ENCODE measurements around the gene NDUFAF8. TPM values are rescaled to one million over a fixed set of nuclear protein-coding genes. Genes with fewer than 3 reads are reported as not detected.

The NDUFAF8 gene
- total RNA-seq, 3 donors from 2014 or later (not counting 1 experiment from before 2014, with no cell fraction given), result 28.6 to 36.4 (median 34.9) TPM

Other genes starting within 250 kb of the NDUFAF8 start
- gene CHMP6, start 247.5 kb upstream of the NDUFAF8 start, total RNA-seq, result 10 to 100 TPM; 26.8 to 33.3 (median 33.0) TPM
- gene BAIAP2, start 204.2 kb upstream of the NDUFAF8 start, total RNA-seq, result 10 to 100 TPM in 2 of 3 donors, 1 to 10 TPM in 1; 6.7 to 12.3 (median 10.4) TPM
- not detected for gene PVALEF, start 73.8 kb upstream of the NDUFAF8 start, total RNA-seq
- 10 to 100 TPM in 2 of 3 donors, 1 to 10 TPM in 1; 8.5 to 13.7 (median 10.4) TPM for gene AATK, start 73.1 kb upstream of the NDUFAF8 start, total RNA-seq
- gene CEP131, start 16.4 kb upstream of the NDUFAF8 start, total RNA-seq, result 10 to 100 TPM in 2 of 3 donors, 1 to 10 TPM in 1; 9.9 to 11.4 (median 10.0) TPM
- 100 to 1,000 TPM in 2 of 3 donors, 10 to 100 TPM in 1; 89.8 to 137 (median 126) TPM for gene TEPSIN, start 263 bp upstream of the NDUFAF8 start, total RNA-seq
- gene SLC38A10, start 56.0 kb downstream of the NDUFAF8 start, total RNA-seq, result 100 to 1,000 TPM in 1 of 3 donors, 10 to 100 TPM in 2; 72.2 to 104 (median 90.5) TPM
- 10 to 100 TPM in 1 of 3 donors, 1 to 10 TPM in 2; 2.9 to 17.3 (median 5.7) TPM for gene BAHCC1, start 156.1 kb downstream of the NDUFAF8 start, total RNA-seq

Data from natural killer cell (primary cell).